Measurements from ENCODE around the gene SLC38A9.

DNA sequence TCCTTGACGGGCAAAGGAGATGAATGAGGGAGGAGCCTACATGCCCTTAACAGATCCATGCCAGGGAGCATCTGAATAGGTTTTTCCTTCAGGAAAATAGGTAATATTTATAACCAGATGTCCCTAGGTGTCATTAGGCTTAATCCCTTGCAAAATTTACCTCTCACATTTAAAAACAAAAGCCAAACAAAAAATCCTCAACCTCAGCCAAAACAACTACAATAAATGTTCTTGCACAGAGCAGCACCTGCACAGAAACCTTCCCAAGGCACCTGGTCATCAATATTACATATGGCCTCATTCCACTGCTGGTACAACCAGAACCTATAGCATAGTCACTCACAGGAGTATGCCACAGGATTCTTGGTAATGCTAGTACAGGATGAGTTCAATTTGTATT is 30.1 kb downstream of the SLC38A9 start:
- TF ChIP-seq EZH2phosphoT487 (IDR thresholded peaks at IDR 0.05; ENCODE audit: insufficient read depth, low read depth) (no peak), EZH2 (IDR thresholded peaks at IDR 0.05; ENCODE audit: insufficient read depth, poor library complexity, severe bottlenecking) (no peak)

Data from GM23248 (cell line).